K562 (cell line): Measurements from ENCODE around the gene ZNF687.

Source experiments
- BDP1 ChIP-seq: IDR thresholded peaks from 3 replicates; pipeline ENCODE4 v1.6.1; 2011; ENCODE audit not compliant: insufficient read length, insufficient read depth
- CTBP1 ChIP-seq: fragments of 450-650 bp; IDR thresholded peaks from 2 replicates; pipeline ENCODE4 v1.6.1; 2016; ENCODE audit warnings: borderline replicate concordance
- FOXJ3 ChIP-seq: sonication (generic); formaldehyde crosslinking; IDR thresholded peaks from 2 replicates; pipeline ENCODE4 v1.4.0; 2020; ENCODE audit warnings: mild to moderate bottlenecking, missing genetic modification reagents
- GABPA ChIP-seq: fragments of 200-800 bp; sonication (Bioruptor generic); conservative IDR thresholded peaks from 2 replicates; pipeline ENCODE4 v1.6.1; 2016; ENCODE audit warnings: low read depth, missing genetic modification characterization, missing compliant biosample characterization
- MYBL2 ChIP-seq, 2 experiments: fragments of 450-650 bp in 1 of 2; sonication (generic) in 1 of 2; formaldehyde crosslinking in 1 of 2; IDR thresholded peaks; 2 replicates each; pipeline versions ENCODE4 v1.6.1 to v1.8.1; 2017 to 2022; ENCODE audit warnings: borderline replicate concordance in 1 of 2, inconsistent platforms in 1 of 2, low read depth in 1 of 2, mild to moderate bottlenecking in 1 of 2, missing genetic modification reagents in 1 of 2, moderate library complexity in 1 of 2
- STAT5A ChIP-seq: IDR thresholded peaks from 2 replicates; pipeline ENCODE4 v1.6.1; 2012; ENCODE audit warnings: low read length, inconsistent platforms, borderline replicate concordance
- TRIM24 ChIP-seq, 2 experiments: fragments of 450-650 bp; IDR thresholded peaks; 2 replicates each; pipeline ENCODE4 v1.6.1; 2016
- ZNF140 ChIP-seq: fragments of 250-450 bp; sonication (Bioruptor Pico); IDR thresholded peaks from 2 replicates; pipeline ENCODE4 v1.8.0; 2021; ENCODE audit warnings: moderate library complexity, mild to moderate bottlenecking, inconsistent platforms
- ZNF316 ChIP-seq: fragments of 450-650 bp; IDR thresholded peaks from 2 replicates; pipeline ENCODE4 v1.6.1; 2016
- TF ChIP-seq, protein P1 (sequence below): sonication (generic); formaldehyde crosslinking; IDR thresholded peaks from 2 replicates; pipeline ENCODE4 v1.8.1; 2023; ENCODE audit warnings: mild to moderate bottlenecking, missing genetic modification reagents

DNA sequence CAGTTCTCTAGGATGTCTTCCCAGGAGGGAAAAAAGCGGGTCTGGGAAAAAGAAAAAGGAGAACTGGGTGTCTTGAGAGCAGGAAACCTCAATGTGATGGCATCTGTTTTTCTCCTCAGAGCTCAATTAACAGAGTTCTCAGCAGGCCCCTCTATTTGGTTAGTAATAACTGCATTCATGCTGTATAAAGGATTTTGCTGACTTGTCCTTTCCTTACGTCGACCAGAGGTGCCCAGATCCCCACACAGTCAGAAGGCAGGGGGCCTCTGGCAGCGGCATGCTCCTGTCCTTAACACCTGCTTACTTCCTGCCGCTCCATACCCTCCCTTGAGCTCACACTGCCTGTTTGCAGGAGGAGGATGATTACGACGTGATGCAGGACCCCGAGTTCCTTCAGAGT, 15.3 kb upstream of the ZNF687 start:
- TF ChIP-seq ZNF316 (peak; percentile 55), FOXJ3 (CRISPR knock-in tag) (no peak), TRIM24 (IDR thresholded peaks at IDR 0.05) (no peak), GABPA (tag) (no peak), ZNF140 (CRISPR knock-in tag) (no peak), BDP1 (no peak), STAT5A (no peak), MYBL2 (IDR thresholded peaks at IDR 0.05; ENCODE audit: low read depth) (no peak), MYBL2 (CRISPR knock-in tag; IDR thresholded peaks at IDR 0.05; ENCODE audit: borderline replicate concordance) (no peak), CTBP1 (no peak)
- TF ChIP-seq, protein P1, sequence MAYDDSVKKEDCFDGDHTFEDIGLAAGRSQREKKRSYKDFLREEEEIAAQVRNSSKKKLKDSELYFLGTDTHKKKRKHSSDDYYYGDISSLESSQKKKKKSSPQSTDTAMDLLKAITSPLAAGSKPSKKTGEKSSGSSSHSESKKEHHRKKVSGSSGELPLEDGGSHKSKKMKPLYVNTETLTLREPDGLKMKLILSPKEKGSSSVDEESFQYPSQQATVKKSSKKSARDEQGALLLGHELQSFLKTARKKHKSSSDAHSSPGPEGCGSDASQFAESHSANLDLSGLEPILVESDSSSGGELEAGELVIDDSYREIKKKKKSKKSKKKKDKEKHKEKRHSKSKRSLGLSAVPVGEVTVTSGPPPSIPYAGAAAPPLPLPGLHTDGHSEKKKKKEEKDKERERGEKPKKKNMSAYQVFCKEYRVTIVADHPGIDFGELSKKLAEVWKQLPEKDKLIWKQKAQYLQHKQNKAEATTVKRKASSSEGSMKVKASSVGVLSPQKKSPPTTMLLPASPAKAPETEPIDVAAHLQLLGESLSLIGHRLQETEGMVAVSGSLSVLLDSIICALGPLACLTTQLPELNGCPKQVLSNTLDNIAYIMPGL (CRISPR knock-in tag) = no peak
